Measurements from ENCODE around the gene TMEM59L. TPM values are rescaled to one million over a fixed set of nuclear protein-coding genes. Genes with fewer than 3 reads are reported as not detected.

The TMEM59L gene
- total and polyA plus RNA-seq, 2 of the 4 experiments (the other 2 are of a cell fraction): under 0.01 to 5.9 TPM

DNA sequence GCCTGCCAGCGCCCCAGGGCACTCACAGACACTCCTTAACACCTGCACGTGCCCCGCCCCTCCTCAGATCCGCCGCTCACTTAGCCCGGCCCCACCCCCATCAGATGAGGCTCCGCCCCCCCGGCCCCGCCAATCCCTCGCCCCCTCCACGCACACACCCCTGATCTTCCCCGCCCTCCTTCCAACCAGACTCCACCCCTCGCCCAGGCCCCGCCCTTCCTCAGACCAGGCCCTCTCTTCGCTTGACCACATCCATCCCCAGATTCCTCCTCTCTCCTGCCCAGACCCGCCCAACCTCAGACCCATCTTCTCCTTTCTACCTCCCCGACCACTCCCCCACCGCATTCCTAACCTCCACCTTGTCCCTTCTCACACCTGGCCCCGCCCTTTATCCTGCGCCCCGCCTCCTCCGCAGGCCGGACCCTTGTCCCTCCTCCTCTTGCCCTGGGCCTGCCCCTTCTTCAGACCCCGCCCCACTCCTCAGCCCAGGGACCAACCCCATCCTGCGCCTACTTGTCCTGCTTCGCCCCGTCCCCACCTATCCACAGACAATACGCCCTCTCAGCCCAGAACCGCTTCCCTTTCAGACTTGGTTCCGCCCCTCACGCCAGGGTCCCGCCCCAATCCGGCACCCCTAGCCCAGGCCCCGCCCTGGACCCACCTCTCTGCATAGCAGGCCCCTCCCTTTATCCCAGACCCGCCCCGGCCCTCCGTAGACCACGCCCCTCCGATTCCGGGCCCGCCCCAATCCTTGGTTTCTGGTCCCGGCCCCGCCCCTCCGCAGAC lies 23.7 kb downstream of the TMEM59L start:
- 0 out of 2 replicates have a peak overlapping the region, but pooled peaks have one; percentile 21 for H3K27ac ChIP-seq (ENCODE audit: insufficient read depth, low read length)

More for the DNA sequence above, 23.7 kb downstream of the TMEM59L start:
- peak overlapping the region; percentile 22 for H2BK5ac ChIP-seq (ENCODE audit: low read depth, low read length, poor library complexity, severe bottlenecking)
- H2AK9ac ChIP-seq (replicated peaks; ENCODE audit: low read depth, low read length, poor library complexity): peak overlapping the region; percentile 89
- H3K9me1 ChIP-seq (ENCODE audit: insufficient read depth, low read length): peaks cover 12% of the 10 kb centered on the region
- H3K23ac ChIP-seq (ENCODE audit: low read depth, low read length): no peak overlapping the region
- ATAC-seq (ENCODE audit: low read depth) (peak; percentile 99), DNase-seq (peak; percentile 93)
- peak; percentile 36; the same call in 1 of the 2 replicates for TF ChIP-seq MAZ (IDR thresholded peaks at IDR 0.05; ENCODE audit: borderline replicate concordance, low read depth, low read length)
- TF ChIP-seq RAD21 (IDR thresholded peaks at IDR 0.05; ENCODE audit: low read length): no peak
- 0 out of 2 replicates have a peak overlapping the region, but pooled peaks have one; percentile 40 for H3K4ac ChIP-seq (ENCODE audit: low read depth, low read length)
- no peak overlapping the region for H2BK20ac ChIP-seq (ENCODE audit: low read depth, low read length)
- intact Hi-C loops (cut with micrococcal nuclease): no loop called here
- no peaks in the 10 kb centered on the region for H3K9me3 ChIP-seq (ENCODE audit: control insufficient read depth, insufficient read depth, low read length)
- H2AK5ac ChIP-seq (ENCODE audit: low read depth, low read length): no peak overlapping the region
- dilution Hi-C loops (cut with HindIII; ENCODE audit: low sequenced_read_pairs, unreplicated experiment): no loop called here
- H3K14ac ChIP-seq (replicated peaks; ENCODE audit: low read depth, low read length): peak overlapping the region; percentile 76; the same call in 1 of the 2 replicates
- H2AFZ ChIP-seq (replicated peaks; ENCODE audit: low read length, poor library complexity): peak overlapping the region; percentile 97
- H3K4me2 ChIP-seq (ENCODE audit: low read depth, low read length): peak overlapping the region; percentile 87
- peak overlapping the region; percentile 19; the same call in 1 of the 2 replicates for H3K9ac ChIP-seq (ENCODE audit: low read depth, low read length)
- H3K4me1 ChIP-seq (ENCODE audit: control insufficient read depth, insufficient read depth, low read length): peaks cover 7% of the 10 kb centered on the region
- H4K91ac ChIP-seq (ENCODE audit: insufficient read depth, low read depth, low read length): no peak overlapping the region
- no peaks in the 10 kb centered on the region for H3K36me3 ChIP-seq (ENCODE audit: control insufficient read depth, insufficient read depth, low read length)
- peak overlapping the region; percentile 17; the same call in 1 of the 2 replicates for H4K5ac ChIP-seq (ENCODE audit: low read depth, low read length)
- H2BK15ac ChIP-seq (ENCODE audit: low read depth, low read length): no peak overlapping the region
- ChIA-PET CTCF (no interaction called here), POLR2A (ENCODE audit: unreplicated experiment) (no interaction called here)
- peaks cover 3% of the 10 kb centered on the region for H4K20me1 ChIP-seq (ENCODE audit: insufficient read depth, low read length)
- no peaks in the 10 kb centered on the region for H3K27me3 ChIP-seq (ENCODE audit: control insufficient read depth, insufficient read depth, low read length)
- peaks cover 14 to 34% of the 10 kb centered on the region in 2 experiments for H3K79me1 ChIP-seq (ENCODE audit: low read depth in 1 of 2, low read length in 2 of 2)
- H3K4me3 ChIP-seq (ENCODE audit: insufficient read depth, low read depth, low read length): peak overlapping the region; percentile 98
- in situ Hi-C loops (cut with MboI; ENCODE audit: low sequenced_read_pairs): no loop called here
- no peak overlapping the region for H3K18ac ChIP-seq (ENCODE audit: low read depth, low read length)
- BruUV-seq (replicated peaks): no TSS peak
- H2BK120ac ChIP-seq (ENCODE audit: low read depth, low read length): peak overlapping the region; percentile 14; the same call in 1 of the 2 replicates
- peak overlapping the region; percentile 16 to 56; a peak in 2 of 4 replicates for H4K8ac ChIP-seq (ENCODE audit: low read depth in 2 of 2, low read length in 2 of 2)
- no peak overlapping the region for H3K56ac ChIP-seq (ENCODE audit: extremely low read depth, insufficient read depth, low read length)
- WGBS, 2 experiments (ENCODE audit: extremely low coverage in 2 of 2, insufficient read length in 1 of 2): 0% methylated on average over 13 of the region's 44 CpGs; no CpG with 5 or more reads in 1 of the 2 experiments

Measured in IMR-90 (cell line).